Stimulated activated CD4-positive, alpha-beta T cell treated with anti-CD3 and anti-CD28 coated beads, TNF-alpha, amount 100 ng/mL, for 4 hours (primary cell): ENCODE results near the gene ZNF619.

ENCODE experiments used
- DNase-seq, 3 experiments: peaks; one replicate each; pipeline ENCODE4 v3.0.0-alpha.2; 2020; ENCODE audit warnings: low read depth in 3 of 3

The ZNF619 gene

DNA sequence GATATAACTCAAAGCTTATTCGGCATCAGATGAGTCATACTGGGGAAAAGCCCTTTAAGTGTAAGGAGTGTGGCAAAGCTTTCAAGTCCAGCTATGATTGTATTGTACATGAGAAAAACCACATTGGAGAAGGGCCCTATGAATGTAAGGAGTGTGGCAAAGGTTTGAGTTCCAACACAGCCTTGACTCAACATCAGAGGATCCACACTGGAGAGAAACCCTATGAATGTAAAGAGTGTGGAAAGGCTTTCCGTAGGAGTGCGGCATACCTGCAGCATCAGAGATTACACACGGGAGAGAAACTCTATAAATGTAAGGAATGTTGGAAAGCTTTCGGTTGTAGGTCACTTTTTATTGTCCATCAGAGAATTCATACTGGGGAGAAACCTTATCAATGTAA is 55.3 kb downstream of the ZNF619 start:
- no peak for DNase-seq

DNA sequence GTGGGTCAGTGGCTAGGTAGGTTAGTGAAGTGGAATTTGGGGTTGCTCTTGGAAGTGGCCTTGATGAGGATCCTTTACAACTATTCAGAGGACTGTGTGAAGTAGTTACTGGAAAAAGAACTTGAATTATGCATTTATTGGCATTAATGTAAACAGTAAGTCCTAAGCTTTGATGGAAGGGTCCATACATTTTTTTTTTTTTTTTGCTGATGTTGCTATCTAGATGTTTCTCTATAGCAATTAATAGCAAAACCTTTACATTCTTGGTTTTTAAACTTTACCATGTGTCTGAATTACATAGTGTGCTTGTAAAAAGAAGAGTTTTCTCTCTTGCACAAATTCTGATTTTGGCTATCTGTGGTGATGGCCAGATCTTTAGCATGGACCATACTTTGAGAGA is 57.4 kb downstream of the ZNF619 start:
- DNase-seq = no peak
